OCI-LY7 (cell line): ENCODE data around the gene RSU1. TPM values are rescaled to one million over a fixed set of nuclear protein-coding genes. Genes with fewer than 3 reads are reported as not detected.

Experiments
- BruUV-seq: library from RNA; stranded (reverse); fragments of 400-500 nt; replicated peaks from 2 replicates; lab custom pipeline; 2021; lab: Mats Ljungman, UMichigan
- CTCF ChIA-PET: fragments of 300-600 bp; sonication (Branson Sonifier 250); formaldehyde crosslinking; loops from one replicate; lab custom pipeline; 2022; ENCODE audit warnings: antibody characterized with exemption; ENCODE audit not compliant: unreplicated experiment; lab: Charles Lee
- POLR2A ChIA-PET: fragments of 300-600 bp; sonication (Branson Sonifier 250); formaldehyde crosslinking; loops from one replicate; lab custom pipeline; 2022; ENCODE audit warnings: antibody characterized with exemption; lab: Charles Lee
- DNase-seq: peaks from one replicate; pipeline ENCODE4 v3.0.0-alpha.2; 2015; ENCODE audit warnings: low spot score
- H2AFZ ChIP-seq: fragments of 200-600 bp; sonication (generic), shearing (Covaris generic); 2 replicates; pipeline ENCODE4 v1.6.1; 2014; ENCODE audit warnings: mild to moderate bottlenecking, antibody characterized with exemption, low read length, moderate library complexity
- H3K27ac ChIP-seq: fragments of 200-600 bp; sonication (generic); 2 replicates; pipeline ENCODE4 v1.5.1; 2014; ENCODE audit warnings: mixed run types, low read depth, mild to moderate bottlenecking, moderate library complexity, low read length, inconsistent platforms; ENCODE audit not compliant: poor library complexity, severe bottlenecking
- H3K36me3 ChIP-seq: fragments of 200-600 bp; sonication (generic); 2 replicates; pipeline ENCODE4 v1.6.1; 2014; ENCODE audit warnings: mild to moderate bottlenecking, antibody characterized with exemption, low read length, moderate library complexity, mixed read lengths; ENCODE audit not compliant: insufficient read depth
- H3K4me1 ChIP-seq: fragments of 200-600 bp; sonication (generic); 2 replicates; pipeline ENCODE4 v1.5.1; 2014; ENCODE audit warnings: mild to moderate bottlenecking, low read length; ENCODE audit not compliant: insufficient read depth, poor library complexity, severe bottlenecking
- H3K4me2 ChIP-seq: fragments of 200-600 bp; sonication (generic); 2 replicates; pipeline ENCODE4 v1.6.1; 2014; ENCODE audit warnings: mild to moderate bottlenecking, low read length
- H3K4me3 ChIP-seq: fragments of 200-600 bp; sonication (generic); 2 replicates; pipeline ENCODE4 v1.5.1; 2014; ENCODE audit warnings: mild to moderate bottlenecking, low read depth, low read length; ENCODE audit not compliant: poor library complexity, severe bottlenecking
- H3K79me2 ChIP-seq: fragments of 200-600 bp; sonication (generic); 2 replicates; pipeline ENCODE4 v1.6.1; 2016; ENCODE audit warnings: low read depth, mild to moderate bottlenecking, low read length, moderate library complexity, mixed read lengths; ENCODE audit not compliant: insufficient read depth
- H3K9me2 ChIP-seq: fragments of 200-600 bp; sonication (generic); 2 replicates; pipeline ENCODE4 v1.6.1; 2016; ENCODE audit warnings: mild to moderate bottlenecking, low read length, mixed read lengths; ENCODE audit not compliant: insufficient read depth
- H3K9me3 ChIP-seq: fragments of 200-600 bp; sonication (generic); 2 replicates; pipeline ENCODE4 v1.6.1; 2014; ENCODE audit warnings: mild to moderate bottlenecking, mixed run types, low read length, mixed read lengths
- H4K20me1 ChIP-seq: fragments of 200-600 bp; sonication (generic); 2 replicates; pipeline ENCODE4 v1.6.1; 2014; ENCODE audit warnings: mild to moderate bottlenecking, antibody characterized with exemption, low read length, moderate library complexity, mixed read lengths; ENCODE audit not compliant: insufficient read depth
- EZH2phosphoT487 ChIP-seq: fragments of 200-600 bp; sonication (generic); IDR thresholded peaks from 2 replicates; pipeline ENCODE4 v1.6.1; 2018; ENCODE audit warnings: low read depth, borderline replicate concordance, mild to moderate bottlenecking, mixed run types, antibody characterized with exemption, low read length, moderate library complexity, mixed read lengths
- intact Hi-C: fragments of 100-400 bp; cut with micrococcal nuclease; formaldehyde crosslinking; loops from one replicate; pipeline ENCODE4 v1.10.0; 2022; ENCODE audit not compliant: unreplicated experiment
- total RNA-seq, 2 experiments: library from RNA; depleted of rRNA in 1 of 2; stranded (reverse); fragments of >200 nt in 1 of 2; shearing (Covaris generic) in 1 of 2; gene quantifications; 2 replicates each; pipeline ENCODE4 v1.2.3, GENCODE V29; 2014 to 2022
- TF ChIP-seq, protein P1 (sequence below): fragments of 200-600 bp; sonication (generic); conservative IDR thresholded peaks from 2 replicates; pipeline ENCODE4 v1.5.1; 2014; ENCODE audit warnings: mild to moderate bottlenecking, antibody characterized with exemption, low read length, moderate library complexity, mixed read lengths

Gene RSU1
- total RNA-seq, 2 experiments from 2014 or later: 25.3 to 31.1 TPM

DNA sequence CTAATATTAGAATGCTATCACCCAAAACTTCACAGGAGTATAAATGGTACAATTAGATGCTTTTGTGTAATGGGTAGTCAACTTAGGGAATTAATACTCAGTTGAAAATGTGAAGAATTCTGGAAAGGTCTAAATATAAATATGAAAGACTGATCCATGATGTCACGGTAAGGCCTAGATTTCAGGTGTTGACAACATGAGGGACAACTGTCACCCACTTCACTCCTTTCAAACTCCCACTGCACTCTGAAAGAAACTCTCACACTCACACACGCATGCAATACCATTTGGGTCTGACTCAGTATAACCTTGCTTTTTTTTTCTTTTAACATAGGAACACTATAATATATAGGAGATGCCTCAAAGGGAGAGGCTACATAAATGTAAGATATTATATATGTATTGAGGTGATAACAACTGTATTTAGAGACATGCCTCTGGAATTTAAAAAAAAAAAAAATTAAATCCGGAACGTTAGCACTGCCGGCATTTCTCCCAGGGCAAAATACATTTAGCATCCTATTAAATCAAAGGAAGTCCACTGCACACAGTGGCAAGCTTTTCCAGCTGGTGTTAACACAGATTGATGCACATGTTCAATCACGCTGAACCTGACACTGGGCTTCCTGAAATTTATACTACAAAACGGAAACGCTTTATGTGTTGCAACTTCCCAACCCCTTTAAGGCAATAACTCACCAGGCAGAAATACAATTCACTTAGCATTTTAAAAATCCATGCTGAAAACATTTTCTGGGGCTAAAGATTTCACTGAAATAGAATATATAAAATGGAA, 74.9 kb downstream of the RSU1 start:
- DNase-seq: no peak
- Histone ChIP-seq H2AFZ (no peak overlapping the region), H3K9me3 (0 out of 2 replicates have a peak, but pooled peaks cover 2% of the 10 kb centered on the region), H3K4me2 (no peak overlapping the region), H3K4me1 (no peaks in the 10 kb centered on the region), H3K27ac (no peak overlapping the region), H3K4me3 (no peak overlapping the region), H4K20me1 (no peaks in the 10 kb centered on the region), H3K9me2 (no peaks in the 10 kb centered on the region), H3K36me3 (no peaks in the 10 kb centered on the region), H3K79me2 (no peaks in the 10 kb centered on the region)
- ChIA-PET POLR2A (interaction anchor here (0.5 kb wide), 2 partner anchors 16 to 729 kb away, joined by 4 read pairs; no protein-coding TSS in a partner anchor), CTCF (no interaction called here)
- intact Hi-C loops: no loop called here
- no TSS peak for BruUV-seq
- TF ChIP-seq EZH2phosphoT487: no peak
- TF ChIP-seq, protein P1, sequence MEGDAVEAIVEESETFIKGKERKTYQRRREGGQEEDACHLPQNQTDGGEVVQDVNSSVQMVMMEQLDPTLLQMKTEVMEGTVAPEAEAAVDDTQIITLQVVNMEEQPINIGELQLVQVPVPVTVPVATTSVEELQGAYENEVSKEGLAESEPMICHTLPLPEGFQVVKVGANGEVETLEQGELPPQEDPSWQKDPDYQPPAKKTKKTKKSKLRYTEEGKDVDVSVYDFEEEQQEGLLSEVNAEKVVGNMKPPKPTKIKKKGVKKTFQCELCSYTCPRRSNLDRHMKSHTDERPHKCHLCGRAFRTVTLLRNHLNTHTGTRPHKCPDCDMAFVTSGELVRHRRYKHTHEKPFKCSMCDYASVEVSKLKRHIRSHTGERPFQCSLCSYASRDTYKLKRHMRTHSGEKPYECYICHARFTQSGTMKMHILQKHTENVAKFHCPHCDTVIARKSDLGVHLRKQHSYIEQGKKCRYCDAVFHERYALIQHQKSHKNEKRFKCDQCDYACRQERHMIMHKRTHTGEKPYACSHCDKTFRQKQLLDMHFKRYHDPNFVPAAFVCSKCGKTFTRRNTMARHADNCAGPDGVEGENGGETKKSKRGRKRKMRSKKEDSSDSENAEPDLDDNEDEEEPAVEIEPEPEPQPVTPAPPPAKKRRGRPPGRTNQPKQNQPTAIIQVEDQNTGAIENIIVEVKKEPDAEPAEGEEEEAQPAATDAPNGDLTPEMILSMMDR: no peak

GRCh38 chr10:16741540-16741939, 75.7 kb downstream of the RSU1 start:
- Histone ChIP-seq H2AFZ (no peak overlapping the region), H4K20me1 (no peaks in the 10 kb centered on the region), H3K9me3 (0 out of 2 replicates have a peak, but pooled peaks cover 6% of the 10 kb centered on the region), H3K27ac (no peak overlapping the region), H3K4me2 (no peak overlapping the region), H3K79me2 (no peaks in the 10 kb centered on the region), H3K4me3 (no peak overlapping the region), H3K4me1 (no peaks in the 10 kb centered on the region), H3K36me3 (no peaks in the 10 kb centered on the region), H3K9me2 (no peaks in the 10 kb centered on the region)
- intact Hi-C loops: no loop called here
- CTCF ChIA-PET: no interaction called here
- BruUV-seq: no TSS peak
- TF ChIP-seq, protein P1: no peak
- POLR2A ChIA-PET: interaction anchor here (0.5 to 1.2 kb wide), 2 partner anchors 11 to 730 kb away, joined by 3 to 4 read pairs; no protein-coding TSS in a partner anchor
- no peak for DNase-seq

- Histone ChIP-seq H4K20me1 (no peaks in the 10 kb centered on the region), H3K36me3 (no peaks in the 10 kb centered on the region), H3K27ac (no peak overlapping the region), H3K9me3 (0 out of 2 replicates have a peak, but pooled peaks cover 6% of the 10 kb centered on the region), H3K4me3 (no peak overlapping the region), H3K4me2 (no peak overlapping the region), H2AFZ (no peak overlapping the region), H3K4me1 (no peaks in the 10 kb centered on the region), H3K9me2 (no peaks in the 10 kb centered on the region), H3K79me2 (no peaks in the 10 kb centered on the region)
- BruUV-seq: no TSS peak
- no peak for DNase-seq
- intact Hi-C loops: no loop called here
- CTCF ChIA-PET: no interaction called here
- POLR2A ChIA-PET: interaction anchor here (0.6 kb wide), 1 partner anchor 123 kb away, joined by 3 read pairs; no protein-coding TSS in a partner anchor
- TF ChIP-seq EZH2phosphoT487: no peak
- TF ChIP-seq, protein P1: no peak
Measured at GRCh38 chr10:16737420-16737819, 79.8 kb downstream of the RSU1 start.
